ENCODE data around the gene PAM16.

Gene PAM16

DNA sequence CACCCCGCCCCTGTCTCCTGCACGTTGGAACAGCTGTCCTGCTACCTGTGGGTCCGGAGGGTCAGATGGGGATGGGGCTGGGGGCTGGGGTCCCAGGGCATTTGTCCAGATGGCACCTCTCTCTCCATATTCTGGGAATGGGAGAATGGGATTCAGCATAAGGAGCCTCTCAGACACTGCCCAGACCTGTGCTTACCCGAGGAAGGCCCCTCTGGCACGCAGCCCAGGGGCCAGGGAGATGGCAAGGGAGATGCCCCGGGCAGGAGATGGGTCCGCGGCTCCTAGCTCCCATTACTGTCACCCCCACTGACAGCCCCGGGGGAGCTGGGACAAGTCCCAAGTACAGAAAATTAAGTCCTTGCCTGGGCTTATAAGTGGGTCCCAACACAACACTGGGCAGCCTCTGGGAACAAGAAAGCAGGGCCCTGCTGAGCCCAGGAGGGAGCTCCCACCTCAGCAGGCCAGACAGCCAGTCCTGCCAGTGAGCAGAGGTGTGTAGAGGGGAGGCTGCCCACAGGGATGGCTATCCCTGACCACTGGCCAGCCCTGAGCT lies 22.3 kb upstream of the PAM16 start:
- no peak for DNase-seq
- intact Hi-C loops (cut with DNase I), result no loop called here

DNA sequence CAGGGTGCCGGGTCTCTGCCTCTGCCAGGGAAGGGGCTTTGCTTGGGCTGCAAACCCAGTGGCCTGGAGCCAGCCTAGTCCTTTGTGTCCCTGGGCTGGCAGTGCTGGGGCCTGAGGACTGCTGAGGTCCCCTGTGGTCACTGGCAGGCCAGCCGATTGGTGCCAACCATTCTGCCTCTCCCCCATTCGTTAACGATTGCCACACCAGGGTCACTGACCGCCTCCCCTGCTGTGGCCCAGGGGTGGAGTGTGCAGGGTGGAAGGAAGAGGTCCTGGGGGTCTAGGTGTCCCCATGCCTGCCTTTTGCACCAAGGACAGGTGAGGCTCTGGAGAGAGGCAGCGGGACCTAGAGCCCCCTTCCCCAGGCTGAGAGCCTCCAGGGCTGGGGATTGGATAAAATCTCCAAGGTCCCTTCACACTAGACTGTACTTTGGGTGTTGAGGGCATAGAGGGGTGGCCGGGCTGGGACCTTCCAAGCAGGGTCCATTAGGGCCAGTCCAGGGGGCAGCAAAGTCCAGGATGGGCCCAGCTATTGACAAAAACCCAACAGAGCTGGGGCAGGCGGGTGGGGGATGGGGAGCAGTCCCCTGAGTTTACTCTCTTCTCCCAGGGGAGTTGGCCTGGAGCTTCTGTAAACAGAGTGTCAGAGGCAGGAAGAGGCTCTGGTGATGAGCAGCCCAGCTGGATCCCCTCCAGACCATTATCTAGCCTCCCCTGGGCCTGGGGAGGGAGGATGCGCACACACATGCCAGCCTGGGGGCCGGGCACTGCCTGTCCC lies 21.6 kb upstream of the PAM16 start:
- DNase-seq, result peak in 22 of 42 donors; percentile 27 to 73 (median 48)

DNA sequence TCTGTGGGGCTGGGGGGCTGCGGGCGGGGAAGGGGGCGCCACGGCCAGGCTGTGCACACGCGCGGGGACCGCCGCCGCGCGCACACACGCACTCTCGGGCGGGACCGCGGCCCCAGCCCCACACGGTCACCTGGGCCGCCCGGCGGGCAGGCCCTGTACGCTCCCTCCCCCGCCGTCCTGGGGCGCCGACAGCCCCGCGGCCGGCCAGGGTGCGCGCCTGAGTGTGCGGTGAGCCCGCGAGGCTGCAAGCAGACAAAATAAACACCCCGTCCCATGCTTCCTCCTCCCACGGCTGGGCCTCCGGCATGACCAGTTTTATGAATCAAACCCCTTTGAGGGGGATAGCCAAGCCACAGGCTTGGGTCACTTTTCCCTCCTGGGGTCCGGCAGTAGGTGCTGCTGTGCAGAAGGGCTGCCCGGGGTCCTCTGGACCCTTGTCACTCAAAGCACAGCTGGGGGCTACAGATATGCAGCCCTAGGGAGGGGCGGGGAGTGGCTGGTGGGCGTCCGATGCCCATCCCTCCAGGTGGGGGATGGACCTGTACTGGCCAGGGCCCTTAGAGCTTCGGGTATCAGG lies 21.0 kb upstream of the PAM16 start:
- no peak for DNase-seq

More for the DNA sequence above, 21.6 kb upstream of the PAM16 start:
- intact Hi-C loops (cut with DNase I), result no loop called here

DNA sequence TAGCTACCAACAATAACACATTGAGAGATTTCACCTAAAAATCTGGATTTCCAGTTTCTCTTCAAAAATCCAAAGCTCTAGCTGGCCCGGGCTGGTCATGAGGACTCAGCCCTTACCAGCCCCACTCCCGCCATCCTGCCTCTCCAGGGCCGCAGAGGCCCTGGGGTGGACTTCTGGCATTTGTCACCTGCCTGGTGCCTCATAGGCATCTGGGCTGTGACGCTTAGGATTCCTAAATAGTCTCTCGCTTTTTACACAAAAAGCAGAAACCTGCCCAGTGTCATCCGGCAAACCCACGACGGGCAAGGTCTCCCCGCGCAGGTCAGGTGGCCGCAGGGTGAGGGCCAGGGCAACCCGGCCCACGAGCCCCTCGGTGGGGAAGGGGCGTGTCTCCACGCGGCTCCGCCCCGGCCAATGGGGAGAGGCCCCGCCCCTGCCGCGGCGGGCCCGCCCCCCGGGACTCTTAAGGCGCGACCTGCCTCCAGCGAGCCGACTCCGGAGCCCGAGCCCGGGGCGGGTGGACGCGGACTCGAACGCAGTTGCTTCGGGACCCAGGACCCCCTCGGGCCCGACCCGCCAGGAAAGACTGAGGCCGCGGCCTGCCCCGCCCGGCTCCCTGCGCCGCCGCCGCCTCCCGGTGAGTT lies 20.4 kb upstream of the PAM16 start, which contains the start of gene VASN:
TSS of gene VASN (plus strand) at position 492 of the 644 bp plus-strand sequence. CDS start 9,030 bp downstream, outside the sequence.
- DNase-seq, result peak in 41 of 42 donors; percentile 56 to 93 (median 83)
- intact Hi-C loops (cut with DNase I), result no loop called here

More for the DNA sequence above, 21.0 kb upstream of the PAM16 start:
- intact Hi-C loops (cut with DNase I), result no loop called here

DNA sequence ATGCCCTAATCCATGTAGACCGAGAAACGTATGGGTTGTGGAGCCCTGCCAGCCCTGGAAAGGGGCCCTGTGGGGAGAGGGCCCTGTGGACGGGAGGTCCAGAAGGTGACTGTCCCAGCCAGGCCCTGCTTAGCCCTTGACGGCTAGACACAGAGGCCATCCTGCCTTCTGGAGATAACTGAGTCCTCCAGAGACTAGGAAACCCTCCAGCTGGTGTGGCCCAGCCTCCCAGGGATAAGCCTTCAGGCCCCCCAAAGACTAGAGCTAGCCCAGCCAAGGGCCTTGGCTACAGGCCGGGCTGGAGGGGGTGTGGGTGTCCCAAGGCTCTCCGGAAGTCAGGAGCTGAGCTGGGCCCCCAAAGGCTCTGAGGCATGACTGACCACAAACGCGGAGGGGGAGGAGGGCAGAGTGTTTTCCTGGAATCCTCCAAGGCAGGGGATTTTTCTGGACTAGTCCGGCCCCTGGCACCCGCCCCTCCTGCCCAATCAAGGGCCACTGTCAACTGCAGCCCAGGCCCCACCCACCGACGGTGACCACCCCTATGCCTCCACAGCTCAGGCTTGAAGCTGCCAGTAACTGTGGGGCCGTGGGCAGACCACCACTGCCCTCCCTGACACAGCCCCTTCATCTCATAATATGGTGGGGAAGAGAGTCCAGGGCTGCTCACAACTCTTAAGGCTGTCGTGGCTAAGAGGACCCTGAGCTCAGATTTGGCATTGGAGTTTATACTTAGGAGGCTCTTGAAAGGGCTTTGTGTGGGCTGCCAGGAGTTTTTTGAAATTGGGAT lies 19.6 kb upstream of the PAM16 start:
- intact Hi-C loops (cut with DNase I), result no loop called here
- peak in 20 of 42 donors; percentile 26 to 82 (median 48) for DNase-seq

DNA sequence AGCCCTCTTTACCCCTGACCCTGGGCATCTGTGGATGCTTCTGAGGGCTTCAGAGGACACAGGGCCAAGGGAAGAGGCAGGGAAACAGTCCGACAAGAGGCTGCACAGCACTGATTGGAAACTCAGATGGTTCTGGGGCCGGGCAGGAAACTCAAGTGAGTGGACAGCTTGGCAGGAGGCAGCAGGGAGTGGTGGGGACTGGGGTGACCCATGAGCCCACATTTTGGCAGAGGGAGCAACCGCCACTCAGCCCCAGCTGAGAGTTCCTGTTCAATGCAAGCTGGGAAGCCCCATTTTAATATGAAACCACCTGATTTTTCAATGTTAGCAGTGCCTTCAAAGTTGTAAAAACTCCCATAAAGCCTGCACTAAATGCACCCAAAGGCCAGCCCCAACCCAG lies 19.0 kb upstream of the PAM16 start:
- intact Hi-C loops (cut with DNase I), result no loop called here
- DNase-seq, result no peak

DNA sequence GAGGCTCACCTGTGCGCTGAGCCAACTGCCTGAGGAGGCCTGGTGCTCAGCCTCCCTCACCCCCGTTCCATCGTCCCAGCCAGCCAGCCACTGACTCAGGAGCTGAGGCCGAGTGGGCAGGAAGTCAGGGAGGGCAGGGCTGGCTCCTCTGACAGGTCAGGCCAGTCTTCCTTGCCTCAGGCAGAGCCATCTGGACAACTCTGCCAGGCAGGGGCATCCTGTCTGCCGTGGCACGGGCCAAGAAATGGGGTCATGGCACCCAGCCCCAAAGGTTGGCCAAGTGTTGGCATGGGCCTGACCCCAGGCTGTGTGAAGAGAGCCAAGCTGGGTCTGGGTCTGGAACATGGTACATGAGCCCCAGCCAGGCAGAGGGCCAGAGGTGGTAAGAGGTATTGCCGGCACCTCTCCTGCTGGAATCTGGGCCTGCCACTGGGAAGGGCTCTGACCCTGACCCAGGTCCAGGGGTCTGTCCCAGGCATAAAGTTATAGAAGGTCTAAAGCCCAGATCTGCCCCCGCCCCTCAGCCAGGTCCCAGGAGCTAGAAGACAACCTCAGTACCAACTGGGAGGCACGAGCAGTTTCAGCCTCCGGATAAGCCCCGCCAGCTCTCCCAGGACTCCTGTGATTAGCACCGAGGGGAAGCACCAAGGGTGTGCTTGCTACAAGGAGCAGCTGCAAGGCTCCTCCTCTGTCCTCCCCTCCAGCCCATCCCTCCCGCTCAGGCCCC lies 18.0 kb upstream of the PAM16 start:
- no peak for DNase-seq
- intact Hi-C loops (cut with DNase I), result no loop called here

DNA sequence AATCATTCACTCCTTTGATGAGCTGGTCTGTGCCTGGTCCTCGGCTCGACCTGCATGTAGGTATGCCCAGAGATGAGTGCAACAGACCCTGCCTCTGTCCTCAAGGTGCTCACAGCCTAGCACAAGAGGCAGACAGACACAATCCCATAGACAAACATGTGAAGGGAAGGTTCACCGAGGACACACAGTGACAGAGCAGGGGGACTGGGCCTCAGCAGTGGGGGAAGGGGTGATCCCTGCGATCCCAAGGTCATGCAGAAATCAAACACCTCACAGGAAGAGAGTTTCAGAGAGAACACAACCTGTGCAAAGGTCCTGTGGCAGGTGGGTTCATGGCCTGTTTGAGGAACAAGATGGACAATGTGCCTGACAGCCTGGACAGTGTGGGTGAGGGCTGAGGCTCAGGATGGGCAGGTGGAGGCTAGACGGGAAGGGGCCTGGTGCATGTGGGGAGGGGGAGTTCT lies 16.3 kb upstream of the PAM16 start:
- intact Hi-C loops (cut with DNase I), result no loop called here
- DNase-seq, result no peak

DNA sequence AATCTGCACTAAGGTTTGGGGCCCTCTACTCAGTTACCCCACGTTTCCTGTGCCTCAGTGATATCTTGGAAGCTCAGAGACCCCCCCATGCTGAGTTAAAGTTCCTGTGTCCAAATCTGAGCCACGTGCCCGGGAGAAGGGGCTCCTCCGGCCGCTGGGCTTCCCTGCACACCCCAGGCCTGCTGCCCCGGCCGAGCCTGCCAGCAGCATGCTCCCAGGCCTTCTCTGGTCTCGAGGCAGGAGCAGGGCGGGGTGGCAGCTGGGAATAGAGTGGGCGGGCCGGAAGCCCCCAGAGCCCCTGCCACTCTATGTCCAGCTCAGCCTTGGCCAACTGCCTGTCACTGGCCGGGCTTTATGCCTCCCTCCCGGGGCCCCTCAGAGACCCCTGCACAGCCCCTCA lies 14.9 kb upstream of the PAM16 start:
- no peak for DNase-seq
- intact Hi-C loops (cut with DNase I), result no loop called here

DNA sequence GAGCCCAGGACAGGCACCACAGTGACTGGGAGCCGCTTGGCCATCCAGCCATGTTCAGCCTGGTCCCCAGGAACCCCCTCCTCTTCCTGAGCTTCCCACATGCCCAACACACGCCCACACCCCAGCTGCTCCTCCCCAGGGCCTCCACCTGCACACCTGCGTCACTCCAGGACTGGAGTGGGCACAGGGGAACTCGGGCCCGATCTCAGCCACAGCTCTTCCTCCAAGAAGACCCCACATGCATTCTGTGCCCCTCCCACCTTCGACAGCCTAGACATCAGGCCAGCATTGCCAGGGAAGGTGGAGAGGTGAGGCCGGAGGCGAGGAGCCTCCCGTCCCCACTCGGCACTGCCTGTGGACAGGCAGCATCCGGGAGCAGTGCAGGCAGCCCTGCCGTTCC lies 14.5 kb upstream of the PAM16 start:
- no peak for DNase-seq
- intact Hi-C loops (cut with DNase I), result no loop called here

DNA sequence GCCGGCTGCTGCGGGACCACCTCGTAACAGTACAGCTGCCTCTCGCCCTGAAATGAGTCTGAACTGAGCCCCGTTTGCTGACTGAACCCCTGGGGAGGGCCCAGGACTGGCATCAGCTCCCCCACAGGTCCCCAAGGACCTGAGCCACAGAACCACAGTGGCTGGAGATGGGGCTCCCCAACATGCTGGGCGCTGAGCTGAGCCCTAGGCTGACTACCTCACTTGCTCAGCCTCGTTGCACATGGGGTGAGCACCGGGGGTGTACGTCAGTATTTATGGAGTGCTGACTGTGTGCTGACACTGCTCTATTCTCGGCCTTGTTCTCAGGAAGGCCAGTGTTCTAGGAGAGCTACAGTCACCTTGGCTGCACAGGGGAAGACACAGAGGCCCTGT lies 13.9 kb upstream of the PAM16 start:
- intact Hi-C loops (cut with DNase I), result no loop called here
- DNase-seq, result peak in 7 of 42 donors; percentile 28 to 52 (median 41)

DNA sequence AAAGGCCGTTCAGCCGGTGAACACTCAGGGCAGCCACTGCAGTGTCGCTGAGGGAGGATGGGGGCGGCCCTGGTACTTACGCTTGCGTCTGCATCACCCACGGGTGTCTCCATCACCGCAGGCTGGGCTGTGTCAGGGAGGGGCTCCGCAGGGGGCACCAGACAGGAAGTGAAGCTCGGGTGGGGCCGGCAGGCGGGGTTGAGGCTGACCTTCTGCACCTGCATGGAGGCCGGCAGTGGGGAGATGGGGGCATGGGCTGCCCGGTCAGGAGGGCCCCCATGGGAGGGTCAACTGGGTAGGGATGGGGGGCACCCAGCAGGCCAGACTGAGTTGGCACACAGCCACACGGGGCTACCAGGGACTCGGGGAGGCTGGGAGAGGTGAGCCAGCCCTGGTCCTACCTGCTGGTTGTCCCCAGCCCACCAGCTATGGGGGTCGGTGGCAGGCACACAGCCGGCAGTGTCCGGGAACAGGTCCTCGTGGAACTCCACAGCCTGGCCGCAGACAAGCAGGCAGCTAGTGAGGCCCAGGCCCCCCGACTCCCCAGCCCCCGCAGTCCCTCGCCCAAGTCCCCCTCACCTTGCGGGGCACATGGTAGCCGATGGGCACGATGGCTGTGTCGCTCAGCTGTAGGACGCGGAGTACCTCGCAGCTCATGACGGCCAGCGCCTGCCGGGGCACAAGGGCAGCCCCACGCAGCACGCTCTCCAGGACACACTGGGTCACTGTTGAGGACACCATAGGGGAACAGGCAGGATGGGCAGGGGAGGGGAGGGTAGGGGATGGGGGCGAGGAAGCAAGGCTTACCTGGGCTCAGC lies 13.3 kb upstream of the PAM16 start:
- peak in 12 of 42 donors; percentile 26 to 66 (median 44) for DNase-seq
- intact Hi-C loops (cut with DNase I), result no loop called here

DNA sequence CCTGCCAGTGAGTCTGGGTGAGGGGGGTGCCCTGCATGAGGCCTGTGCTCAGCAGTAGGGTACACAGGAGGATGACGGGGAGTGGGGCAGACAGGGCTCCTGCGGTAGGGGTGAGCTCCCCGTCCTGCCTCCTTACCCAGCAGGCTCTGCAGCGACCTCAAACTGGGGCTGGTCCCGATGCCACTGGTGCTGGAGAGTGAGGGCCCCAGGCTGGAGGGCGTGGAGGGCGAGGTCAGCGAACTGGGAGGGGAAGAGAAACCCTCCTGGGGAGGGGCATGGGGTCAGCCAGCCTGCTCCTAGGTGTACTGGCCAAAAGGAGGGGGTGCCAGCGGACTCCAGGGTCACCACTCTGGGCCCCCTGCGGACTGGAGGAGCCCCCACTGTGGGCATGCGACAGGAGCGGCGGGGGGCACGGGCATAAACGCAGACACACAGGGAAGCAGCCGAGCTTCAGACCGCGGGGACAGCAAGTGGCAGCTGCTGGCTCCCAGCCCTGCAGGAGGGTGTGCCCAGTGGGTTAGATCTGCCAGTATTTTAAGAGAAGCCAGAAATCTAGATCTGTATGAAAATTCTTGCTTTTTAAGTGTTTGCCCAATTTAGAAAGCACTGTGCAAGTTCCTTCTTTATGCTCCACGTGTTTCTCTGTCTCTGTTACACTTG lies 11.5 kb upstream of the PAM16 start:
- intact Hi-C loops (cut with DNase I), result no loop called here
- DNase-seq, result no peak

DNA sequence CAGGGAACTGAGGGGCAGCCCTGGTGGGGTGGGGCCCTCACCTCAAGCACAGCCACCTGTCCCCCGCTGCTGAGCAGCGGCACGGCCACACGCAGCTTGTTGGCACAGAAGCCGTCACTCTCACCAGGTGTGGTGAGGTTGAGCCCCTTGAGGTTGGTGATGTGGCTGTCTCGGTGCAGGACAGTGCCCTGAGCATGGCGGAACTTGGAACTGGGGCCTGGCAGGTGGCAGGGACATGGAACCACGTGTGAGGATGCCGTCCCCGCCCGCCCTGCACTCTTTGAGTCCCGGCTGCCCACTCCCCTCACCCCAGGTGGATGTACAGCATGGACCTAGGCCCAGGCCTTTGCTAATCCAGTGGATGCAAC lies 10.8 kb upstream of the PAM16 start:
- DNase-seq, result no peak
- intact Hi-C loops (cut with DNase I), result no loop called here

DNA sequence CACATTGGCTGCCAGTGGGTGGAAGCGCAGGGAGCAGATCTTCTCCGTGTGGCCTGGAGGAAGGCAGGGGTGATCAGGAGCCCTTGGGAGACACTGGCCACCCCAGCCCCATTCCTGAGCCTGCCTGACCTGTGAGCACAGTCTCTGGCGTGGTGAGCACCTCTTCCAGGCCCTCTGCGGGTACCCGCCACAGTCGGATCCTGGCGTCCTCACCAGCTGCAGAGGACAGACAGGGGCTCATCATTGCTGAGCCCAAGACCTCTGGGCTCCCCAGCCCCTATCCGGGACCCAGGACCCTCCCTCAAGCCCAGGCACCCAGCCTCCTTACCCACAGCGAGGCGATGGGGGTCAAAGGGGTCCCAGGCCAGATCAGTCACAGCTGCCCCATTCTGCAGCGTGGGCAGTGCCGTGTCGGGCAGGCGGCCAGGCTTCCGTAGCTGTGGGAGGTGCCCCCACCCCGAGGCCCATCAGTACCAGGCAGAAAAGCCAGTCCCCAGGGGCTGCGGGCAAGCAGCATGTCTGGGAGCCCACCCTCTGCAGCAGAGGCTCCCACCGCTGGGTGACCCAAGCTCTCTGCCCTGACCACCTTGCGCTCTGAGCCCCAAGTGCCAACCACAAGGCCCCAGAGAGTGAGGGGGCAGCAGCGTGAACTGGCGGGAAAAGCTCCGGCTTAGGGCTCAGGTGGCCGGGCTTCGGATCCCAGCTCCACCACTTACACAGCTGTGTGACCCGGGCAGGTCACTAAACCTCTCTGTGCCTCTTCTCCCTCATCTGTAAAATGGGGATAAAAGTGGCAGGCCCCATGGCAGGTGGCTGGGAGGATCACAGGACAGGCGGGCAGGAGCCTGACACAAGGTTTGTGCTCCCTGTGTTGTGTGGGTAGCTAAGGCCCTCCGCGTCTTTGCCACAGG lies 10.2 kb upstream of the PAM16 start:
- no peak for DNase-seq
- intact Hi-C loops (cut with DNase I), result no loop called here

DNA sequence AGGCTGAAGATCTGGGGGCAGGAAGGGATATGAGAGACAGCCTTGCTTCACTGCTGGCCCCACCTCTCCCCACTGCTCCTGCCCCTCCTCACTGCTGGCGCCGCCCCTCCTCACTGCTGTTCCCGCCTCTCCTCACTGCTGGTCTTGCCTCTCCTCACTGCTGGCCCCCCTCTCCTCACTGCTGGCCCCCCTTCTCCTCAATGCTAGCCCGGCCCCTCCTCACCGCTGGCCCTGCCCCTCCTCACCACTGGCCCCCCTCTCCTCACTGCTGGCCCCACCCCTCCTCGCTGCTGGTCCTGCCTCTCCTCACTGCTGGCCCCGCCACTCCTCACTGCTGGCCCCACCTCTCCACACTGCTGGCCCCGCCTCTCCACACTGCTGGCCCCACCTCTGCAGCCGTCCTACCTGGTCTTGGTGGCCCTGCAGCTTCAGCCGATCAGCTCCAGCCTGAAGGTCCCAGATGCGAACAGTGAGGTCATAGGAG lies 9.5 kb upstream of the PAM16 start:
- DNase-seq, result no peak
- intact Hi-C loops (cut with DNase I), result no loop called here

Data from head of caudate nucleus (tissue), 42 donors.